DND-41 (cell line): Measurements from ENCODE around the gene SUPT6H.

Source experiments
- ATAC-seq: fragments of 200-7000 bp; cut with Tn5 transposase; 3 replicates; pipeline ENCODE4 v1.9.1; 2021; ENCODE audit warnings: low read depth; ENCODE audit not compliant: insufficient read depth
- DNase-seq: peaks from one replicate; pipeline ENCODE4 v3.0.0-alpha.2; 2020
- H2AFZ ChIP-seq: 2 replicates; pipeline ENCODE4 v1.6.0; 2012; ENCODE audit warnings: low read depth, low read length
- H3K27ac ChIP-seq: 2 replicates; pipeline ENCODE4 v1.5.1; 2012; ENCODE audit warnings: low read length, inconsistent platforms
- H3K27me3 ChIP-seq: fragments of 200-600 bp; sonication (generic); 2 replicates; pipeline ENCODE4 v1.6.0; 2012; ENCODE audit warnings: low read length, mild to moderate bottlenecking, inconsistent platforms; ENCODE audit not compliant: insufficient read depth, poor library complexity
- H3K36me3 ChIP-seq: 2 replicates; pipeline ENCODE4 v1.5.1; 2012; ENCODE audit warnings: low read length, inconsistent platforms; ENCODE audit not compliant: insufficient read depth
- H3K4me1 ChIP-seq: 2 replicates; pipeline ENCODE4 v1.5.1; 2012; ENCODE audit warnings: mild to moderate bottlenecking, low read length; ENCODE audit not compliant: insufficient read depth
- H3K4me2 ChIP-seq: 2 replicates; pipeline ENCODE4 v1.6.0; 2012; ENCODE audit warnings: mild to moderate bottlenecking, moderate library complexity, low read length, inconsistent platforms; ENCODE audit not compliant: insufficient read depth
- H3K4me3 ChIP-seq, 2 experiments: fragments of 200-600 bp in 1 of 2; shearing (Covaris generic) in 1 of 2; 2 replicates each; pipeline ENCODE4 v1.5.1; 2012 to 2016; ENCODE audit warnings: inconsistent platforms in 2 of 2, low read length in 2 of 2, mild to moderate bottlenecking in 2 of 2, low read depth in 1 of 2, moderate library complexity in 1 of 2
- H3K79me2 ChIP-seq: 2 replicates; pipeline ENCODE4 v1.6.0; 2012; ENCODE audit warnings: low read length, inconsistent platforms; ENCODE audit not compliant: insufficient read depth
- H3K9ac ChIP-seq: 2 replicates; pipeline ENCODE4 v1.6.0; 2012; ENCODE audit warnings: low read depth, mild to moderate bottlenecking, inconsistent platforms, low read length, moderate library complexity
- H3K9me3 ChIP-seq: 2 replicates; pipeline ENCODE4 v1.5.1; 2012; ENCODE audit warnings: low read length, moderate library complexity, mild to moderate bottlenecking, inconsistent platforms; ENCODE audit not compliant: insufficient read depth, severe bottlenecking
- H4K20me1 ChIP-seq: 2 replicates; pipeline ENCODE4 v1.6.0; 2012; ENCODE audit warnings: low read length; ENCODE audit not compliant: insufficient read depth
- EZH2 ChIP-seq: IDR thresholded peaks from 3 replicates; pipeline ENCODE4 v1.6.1; 2012; ENCODE audit warnings: borderline replicate concordance, low read depth, mild to moderate bottlenecking, moderate library complexity, low read length, inconsistent platforms; ENCODE audit not compliant: severe bottlenecking
- TF ChIP-seq, protein P1 (sequence below): IDR thresholded peaks from 2 replicates; pipeline ENCODE4 v1.5.1; 2012; ENCODE audit warnings: borderline replicate concordance, low read length, moderate library complexity, mild to moderate bottlenecking; ENCODE audit not compliant: poor library complexity, severe bottlenecking; ENCODE audit errors: extremely low read depth

The SUPT6H gene

DNA sequence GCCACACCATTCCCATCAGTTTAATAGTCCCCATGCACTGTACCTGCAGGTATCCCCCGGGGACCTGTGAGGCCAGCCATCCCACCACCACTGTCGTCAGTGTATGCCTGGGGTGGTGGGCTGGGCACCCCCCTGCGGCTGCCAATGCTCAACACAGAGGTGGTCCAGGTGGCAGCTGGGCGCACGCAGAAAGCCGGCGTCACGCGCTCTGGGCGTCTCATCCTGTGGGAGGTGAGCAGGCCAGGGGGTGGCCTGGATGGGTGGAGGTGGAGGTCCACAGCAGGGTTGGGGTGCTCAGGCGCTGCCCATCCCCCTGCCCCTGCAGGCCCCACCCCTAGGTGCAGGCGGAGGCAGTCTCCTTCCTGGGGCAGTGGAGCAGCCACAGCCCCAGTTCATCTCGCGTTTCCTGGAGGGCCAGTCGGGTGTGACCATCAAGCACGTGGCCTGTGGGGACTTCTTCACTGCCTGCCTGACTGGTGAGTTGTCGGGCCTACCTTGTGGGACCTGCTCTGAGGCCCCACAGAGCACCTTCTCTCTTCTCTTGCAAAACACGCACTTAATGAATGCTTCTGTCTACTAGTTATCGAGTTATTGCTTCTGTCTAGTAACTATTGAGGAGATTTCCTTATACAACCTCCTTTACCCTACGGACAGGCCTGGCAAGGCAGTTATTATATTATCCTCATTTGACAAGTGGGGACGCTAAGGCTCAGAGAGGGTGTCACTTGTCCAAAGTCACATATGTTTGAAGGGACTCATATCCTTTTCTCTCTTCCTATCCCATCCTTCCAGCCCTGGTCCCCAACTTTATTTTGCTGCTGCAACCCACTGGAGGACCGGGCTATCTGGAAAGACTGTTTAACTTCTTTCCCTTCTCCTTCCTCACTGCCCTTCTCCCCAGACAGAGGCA lies 76.0 kb downstream of the SUPT6H start:
- no peak overlapping the region for H2AFZ ChIP-seq
- H3K27me3 ChIP-seq, result no peaks in the 10 kb centered on the region
- no peaks in the 10 kb centered on the region for H4K20me1 ChIP-seq
- peaks cover 2% of the 10 kb centered on the region for H3K4me1 ChIP-seq
- DNase-seq, result no peak
- H3K79me2 ChIP-seq, result no peaks in the 10 kb centered on the region
- no peak overlapping the region for H3K4me2 ChIP-seq
- no peak for ATAC-seq
- H3K36me3 ChIP-seq, result no peaks in the 10 kb centered on the region
- H3K9ac ChIP-seq, result no peak overlapping the region
- H3K4me3 ChIP-seq, result no peak overlapping the region
- TF ChIP-seq EZH2, result no peak
- TF ChIP-seq, protein P1, sequence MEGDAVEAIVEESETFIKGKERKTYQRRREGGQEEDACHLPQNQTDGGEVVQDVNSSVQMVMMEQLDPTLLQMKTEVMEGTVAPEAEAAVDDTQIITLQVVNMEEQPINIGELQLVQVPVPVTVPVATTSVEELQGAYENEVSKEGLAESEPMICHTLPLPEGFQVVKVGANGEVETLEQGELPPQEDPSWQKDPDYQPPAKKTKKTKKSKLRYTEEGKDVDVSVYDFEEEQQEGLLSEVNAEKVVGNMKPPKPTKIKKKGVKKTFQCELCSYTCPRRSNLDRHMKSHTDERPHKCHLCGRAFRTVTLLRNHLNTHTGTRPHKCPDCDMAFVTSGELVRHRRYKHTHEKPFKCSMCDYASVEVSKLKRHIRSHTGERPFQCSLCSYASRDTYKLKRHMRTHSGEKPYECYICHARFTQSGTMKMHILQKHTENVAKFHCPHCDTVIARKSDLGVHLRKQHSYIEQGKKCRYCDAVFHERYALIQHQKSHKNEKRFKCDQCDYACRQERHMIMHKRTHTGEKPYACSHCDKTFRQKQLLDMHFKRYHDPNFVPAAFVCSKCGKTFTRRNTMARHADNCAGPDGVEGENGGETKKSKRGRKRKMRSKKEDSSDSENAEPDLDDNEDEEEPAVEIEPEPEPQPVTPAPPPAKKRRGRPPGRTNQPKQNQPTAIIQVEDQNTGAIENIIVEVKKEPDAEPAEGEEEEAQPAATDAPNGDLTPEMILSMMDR, result no peak
- H3K27ac ChIP-seq, result no peak overlapping the region
- H3K9me3 ChIP-seq, result no peaks in the 10 kb centered on the region

DNA sequence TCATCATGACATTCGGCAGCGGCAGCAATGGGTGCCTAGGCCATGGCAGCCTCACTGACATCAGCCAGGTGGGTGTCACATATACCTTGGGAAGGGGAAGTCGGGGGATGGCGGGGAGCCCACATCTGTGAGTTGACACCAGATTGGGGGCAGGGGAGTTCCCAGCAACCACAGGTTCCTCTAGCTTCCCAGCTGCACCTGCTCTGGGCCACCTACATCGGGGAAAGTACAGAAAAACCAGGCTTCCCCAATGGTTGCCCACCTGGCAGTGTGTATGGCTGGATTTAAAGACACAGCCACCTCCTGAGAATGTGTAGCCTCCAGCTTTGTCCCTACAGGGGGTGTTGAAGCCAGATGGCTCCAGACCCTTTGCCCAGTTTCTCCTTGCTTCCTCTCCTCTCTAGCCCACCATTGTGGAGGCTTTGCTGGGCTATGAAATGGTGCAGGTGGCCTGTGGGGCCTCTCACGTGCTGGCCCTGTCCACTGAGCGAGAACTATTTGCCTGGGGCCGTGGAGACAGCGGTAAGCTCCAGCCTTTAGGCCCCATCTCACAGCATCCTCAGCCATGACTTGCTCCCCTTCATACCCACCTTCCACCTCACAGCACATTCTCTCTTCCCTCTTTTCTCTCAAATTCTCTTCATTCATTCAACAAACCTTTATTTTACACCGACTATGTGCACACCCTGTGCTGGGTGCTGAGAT lies 76.8 kb downstream of the SUPT6H start:
- peak; percentile 37 for DNase-seq
- peak; percentile 8; the same call in 1 of the 3 replicates for ATAC-seq
- no peaks in the 10 kb centered on the region for H3K9me3 ChIP-seq
- no peak overlapping the region for H3K4me2 ChIP-seq
- H3K79me2 ChIP-seq, result no peaks in the 10 kb centered on the region
- H3K27me3 ChIP-seq, result no peaks in the 10 kb centered on the region
- no peak for TF ChIP-seq EZH2
- TF ChIP-seq, protein P1, result no peak
- no peak overlapping the region for H3K27ac ChIP-seq
- no peaks in the 10 kb centered on the region for H4K20me1 ChIP-seq
- no peaks in the 10 kb centered on the region for H3K36me3 ChIP-seq
- H3K4me3 ChIP-seq, result no peak overlapping the region
- H3K4me1 ChIP-seq, result peaks cover 8% of the 10 kb centered on the region
- H3K9ac ChIP-seq, result no peak overlapping the region
- H2AFZ ChIP-seq, result no peak overlapping the region

DNA sequence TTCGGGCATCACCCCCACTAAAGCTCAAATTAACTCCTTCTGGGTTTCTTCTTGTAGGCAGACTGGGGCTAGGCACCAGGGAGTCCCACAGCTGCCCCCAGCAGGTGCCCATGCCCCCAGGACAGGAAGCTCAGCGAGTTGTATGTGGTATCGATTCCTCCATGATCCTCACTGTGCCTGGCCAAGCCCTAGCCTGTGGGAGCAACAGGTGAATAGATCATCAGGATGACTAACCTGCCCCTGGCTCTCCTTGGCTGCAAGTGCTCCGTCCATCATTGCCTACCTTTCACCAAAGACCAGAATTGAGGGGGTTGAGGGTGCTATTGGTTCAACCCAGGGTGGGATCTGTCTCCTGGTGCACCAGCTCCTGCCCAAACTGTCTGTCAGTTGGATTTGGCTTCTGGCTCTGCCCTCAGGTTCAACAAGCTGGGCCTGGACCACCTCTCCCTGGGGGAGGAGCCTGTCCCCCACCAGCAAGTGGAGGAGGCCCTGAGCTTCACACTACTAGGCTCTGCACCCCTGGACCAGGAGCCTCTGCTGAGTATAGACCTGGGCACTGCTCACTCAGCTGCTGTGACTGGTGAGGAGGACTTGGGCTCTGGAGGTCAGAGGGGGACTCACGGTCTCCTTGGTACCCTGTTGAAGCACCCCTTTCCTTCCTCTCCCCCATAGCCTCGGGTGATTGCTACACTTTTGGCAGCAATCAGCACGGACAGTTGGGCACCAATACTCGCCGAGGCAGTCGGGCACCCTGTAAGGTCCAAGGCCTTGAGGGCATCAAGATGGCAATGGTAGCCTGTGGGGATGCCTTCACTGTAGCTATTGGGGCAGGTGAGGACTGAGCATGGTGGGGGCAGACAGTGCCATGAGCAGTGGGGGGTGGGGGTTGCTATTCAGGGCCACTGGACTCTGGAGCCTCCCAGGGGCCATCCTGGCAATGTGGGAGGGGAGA lies 78.7 kb downstream of the SUPT6H start:
- no peaks in the 10 kb centered on the region for H3K9me3 ChIP-seq
- peaks cover 19% of the 10 kb centered on the region for H3K4me1 ChIP-seq
- H3K9ac ChIP-seq, result no peak overlapping the region
- peaks cover 11% of the 10 kb centered on the region for H4K20me1 ChIP-seq
- peaks cover 17% of the 10 kb centered on the region for H3K79me2 ChIP-seq
- TF ChIP-seq, protein P1, result no peak
- no peak for TF ChIP-seq EZH2
- no peak overlapping the region for H3K4me2 ChIP-seq
- H3K27ac ChIP-seq, result no peak overlapping the region
- no peak for DNase-seq
- no peaks in the 10 kb centered on the region for H3K27me3 ChIP-seq
- no peak overlapping the region for H2AFZ ChIP-seq
- peaks cover 2% of the 10 kb centered on the region; the same call in 1 of the 2 replicates for H3K36me3 ChIP-seq
- no peak for ATAC-seq
- no peak overlapping the region for H3K4me3 ChIP-seq
